ENCODE data around the gene ARHGAP1.

GRCh38 chr11:46659908-46660307, 40.5 kb downstream of the ARHGAP1 start:
- TF ChIP-seq CTCF (IDR thresholded peaks at IDR 0.05) (no peak), POLR2A (IDR thresholded peaks at IDR 0.05) (no peak)
